Measurements from ENCODE around the gene GLUL.

The GLUL gene

GRCh38 chr1:182408435-182409075, 17.0 kb upstream of the GLUL start:
- TF ChIP-seq TCF4 (CRISPR knock-in tag; IDR thresholded peaks at IDR 0.05; ENCODE audit: borderline replicate concordance) (no peak), OSR1 (CRISPR knock-in tag; IDR thresholded peaks at IDR 0.05) (no peak), ZNF565 (CRISPR knock-in tag; conservative IDR thresholded peaks at IDR 0.05; ENCODE audit: low read depth) (no peak), ARNTL (CRISPR knock-in tag; IDR thresholded peaks at IDR 0.05; ENCODE audit: borderline replicate concordance, low read depth) (no peak), PATZ1 (CRISPR knock-in tag; IDR thresholded peaks at IDR 0.05; ENCODE audit: borderline replicate concordance) (no peak), TSHZ2 (CRISPR knock-in tag; IDR thresholded peaks at IDR 0.05) (no peak), BACH2 (CRISPR knock-in tag; IDR thresholded peaks at IDR 0.05; ENCODE audit: borderline replicate concordance) (no peak), CSDC2 (CRISPR knock-in tag; IDR thresholded peaks at IDR 0.05) (no peak), CSRNP3 (CRISPR knock-in tag; IDR thresholded peaks at IDR 0.05) (no peak), POU6F1 (CRISPR knock-in tag; IDR thresholded peaks at IDR 0.05; ENCODE audit: borderline replicate concordance, low read depth) (no peak), ZNF70 (CRISPR knock-in tag; IDR thresholded peaks at IDR 0.05) (no peak), ISL1 (CRISPR knock-in tag; IDR thresholded peaks at IDR 0.05) (no peak), ZC3H10 (CRISPR knock-in tag; IDR thresholded peaks at IDR 0.05) (no peak), ZFP3 (CRISPR knock-in tag; IDR thresholded peaks at IDR 0.05) (no peak), ESRRG (CRISPR knock-in tag; IDR thresholded peaks at IDR 0.05) (no peak), GLIS3 (CRISPR knock-in tag; IDR thresholded peaks at IDR 0.05) (no peak), ZNF8 (CRISPR knock-in tag; IDR thresholded peaks at IDR 0.05) (no peak), PPARA (CRISPR knock-in tag; IDR thresholded peaks at IDR 0.05; ENCODE audit: borderline replicate concordance) (no peak)
- no peak for ATAC-seq

- TF ChIP-seq ZC3H10 (CRISPR knock-in tag; IDR thresholded peaks at IDR 0.05) (no peak), SNAI2 (CRISPR knock-in tag; IDR thresholded peaks at IDR 0.05) (no peak)
- ATAC-seq = no peak
Measured at GRCh38 chr1:182407724-182408123, 16.1 kb upstream of the GLUL start.

GRCh38 chr1:182406012-182406411, 14.4 kb upstream of the GLUL start:
- no peak for ATAC-seq
- TF ChIP-seq OSR1 (CRISPR knock-in tag; IDR thresholded peaks at IDR 0.05) = no peak
- TF ChIP-seq ZFP3 (CRISPR knock-in tag; IDR thresholded peaks at IDR 0.05) = no peak
- TF ChIP-seq CSDC2 (CRISPR knock-in tag; IDR thresholded peaks at IDR 0.05) = no peak
- TF ChIP-seq TSHZ2 (CRISPR knock-in tag; IDR thresholded peaks at IDR 0.05) = no peak
- no peak for TF ChIP-seq TCF4 (CRISPR knock-in tag; IDR thresholded peaks at IDR 0.05; ENCODE audit: borderline replicate concordance)
- TF ChIP-seq ZNF8 (CRISPR knock-in tag; IDR thresholded peaks at IDR 0.05) = no peak
- no peak for TF ChIP-seq POU6F1 (CRISPR knock-in tag; IDR thresholded peaks at IDR 0.05; ENCODE audit: borderline replicate concordance, low read depth)
- no peak for TF ChIP-seq ESRRG (CRISPR knock-in tag; IDR thresholded peaks at IDR 0.05)
- no peak for TF ChIP-seq ZC3H10 (CRISPR knock-in tag; IDR thresholded peaks at IDR 0.05)
- TF ChIP-seq TOX (CRISPR knock-in tag; IDR thresholded peaks at IDR 0.05; ENCODE audit: borderline replicate concordance) = no peak
- TF ChIP-seq SNAI2 (CRISPR knock-in tag; IDR thresholded peaks at IDR 0.05) = no peak
- no peak for TF ChIP-seq CSRNP3 (CRISPR knock-in tag; IDR thresholded peaks at IDR 0.05)
- TF ChIP-seq ARNTL (CRISPR knock-in tag; IDR thresholded peaks at IDR 0.05; ENCODE audit: borderline replicate concordance, low read depth) = no peak
- TF ChIP-seq ZFP30 (CRISPR knock-in tag; IDR thresholded peaks at IDR 0.05) = no peak
- TF ChIP-seq ZNF70 (CRISPR knock-in tag; IDR thresholded peaks at IDR 0.05) = no peak
